Activated CD4-positive, alpha-beta T cell treated with anti-CD3 and anti-CD28 coated beads, Interleukin-2, Interleukin-4, amounts not matched to agents 100 ng/mL and 50 ng/mL, durations not matched to agents 16 hours and 8 hours (primary cell): ENCODE data around the gene ZG16B.

Experiments used
- DNase-seq: peaks from one replicate; pipeline ENCODE4 v3.0.0-alpha.2; 2020; ENCODE audit warnings: low spot score

ZG16B gene

GRCh38 chr16:2806286-2806685, 23.8 kb upstream of the ZG16B start:
- DNase-seq = no peak

- no peak for DNase-seq
These were observed 21.9 kb upstream of the ZG16B start for GRCh38 chr16:2808181-2808580.

DNA sequence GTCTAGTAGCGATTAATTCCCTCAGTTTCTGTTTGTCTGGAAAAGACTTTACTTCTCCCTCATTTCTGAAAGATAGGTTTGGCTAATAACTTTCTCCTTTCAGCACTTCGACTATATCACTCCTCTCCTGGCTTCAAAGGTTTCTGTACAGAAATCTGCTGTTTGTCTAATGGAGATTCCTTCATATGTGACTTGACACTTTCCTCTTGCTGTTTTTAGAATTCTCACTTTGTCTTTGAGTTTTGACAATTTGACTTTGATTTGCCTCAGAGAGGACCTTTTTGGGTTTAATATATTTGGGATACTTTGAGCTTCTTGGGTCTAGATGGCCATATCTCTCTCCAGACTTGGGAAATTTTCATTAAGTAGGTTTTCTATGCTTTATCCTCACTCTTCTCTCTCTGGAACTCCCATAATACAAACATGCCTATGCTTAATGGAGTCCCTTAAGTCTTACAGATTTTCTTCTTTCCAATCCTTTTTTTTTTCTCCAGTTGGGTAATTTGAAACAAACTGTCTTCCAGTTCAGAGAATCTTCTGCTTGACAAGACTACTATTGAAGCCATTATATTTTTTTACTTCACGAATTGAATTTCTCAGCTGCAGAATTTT, 20.8 kb upstream of the ZG16B start:
- no peak for DNase-seq

- no peak for DNase-seq
These were observed 19.5 kb upstream of the ZG16B start for GRCh38 chr16:2810651-2811050.

DNA sequence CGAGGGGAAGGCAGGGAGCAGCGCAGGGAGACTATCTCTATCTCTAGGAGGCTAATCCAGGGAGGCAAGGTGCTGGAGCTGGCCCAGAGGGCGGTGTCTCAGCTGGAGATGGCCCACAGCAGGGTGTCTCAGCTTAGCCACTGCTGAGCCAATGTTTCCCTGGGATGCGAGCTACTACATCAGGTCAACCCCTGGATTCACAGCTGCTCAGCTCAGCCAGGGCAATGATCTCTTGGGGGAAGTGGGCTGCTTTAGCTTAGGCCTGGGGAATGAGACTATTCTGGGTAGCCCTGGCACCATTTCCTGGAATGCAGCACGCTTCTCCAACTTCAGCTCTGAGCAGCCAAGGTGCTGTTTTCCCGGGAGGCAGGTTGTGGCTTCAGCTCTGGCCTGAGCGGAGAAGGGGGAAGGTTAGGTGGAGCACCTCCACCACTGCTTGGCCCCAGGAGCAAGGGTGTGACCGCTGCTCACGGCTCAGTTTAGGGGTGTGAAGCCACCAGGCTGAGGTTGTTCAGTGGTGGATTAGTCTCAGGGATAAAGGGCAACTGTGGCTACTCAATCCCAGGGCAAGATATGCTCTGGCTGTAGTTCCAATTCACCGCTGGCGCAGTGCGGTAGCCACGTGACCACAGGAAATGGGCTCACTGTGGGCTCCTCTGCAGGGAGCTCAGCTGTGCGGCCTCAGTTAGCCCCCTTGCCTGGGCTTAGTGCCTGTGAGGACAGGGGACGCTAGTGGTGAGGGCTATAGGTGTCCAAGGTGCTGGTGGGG, 18.2 kb upstream of the ZG16B start:
- no peak for DNase-seq

GRCh38 chr16:2813771-2814221, 16.3 kb upstream of the ZG16B start:
- no peak for DNase-seq

DNA sequence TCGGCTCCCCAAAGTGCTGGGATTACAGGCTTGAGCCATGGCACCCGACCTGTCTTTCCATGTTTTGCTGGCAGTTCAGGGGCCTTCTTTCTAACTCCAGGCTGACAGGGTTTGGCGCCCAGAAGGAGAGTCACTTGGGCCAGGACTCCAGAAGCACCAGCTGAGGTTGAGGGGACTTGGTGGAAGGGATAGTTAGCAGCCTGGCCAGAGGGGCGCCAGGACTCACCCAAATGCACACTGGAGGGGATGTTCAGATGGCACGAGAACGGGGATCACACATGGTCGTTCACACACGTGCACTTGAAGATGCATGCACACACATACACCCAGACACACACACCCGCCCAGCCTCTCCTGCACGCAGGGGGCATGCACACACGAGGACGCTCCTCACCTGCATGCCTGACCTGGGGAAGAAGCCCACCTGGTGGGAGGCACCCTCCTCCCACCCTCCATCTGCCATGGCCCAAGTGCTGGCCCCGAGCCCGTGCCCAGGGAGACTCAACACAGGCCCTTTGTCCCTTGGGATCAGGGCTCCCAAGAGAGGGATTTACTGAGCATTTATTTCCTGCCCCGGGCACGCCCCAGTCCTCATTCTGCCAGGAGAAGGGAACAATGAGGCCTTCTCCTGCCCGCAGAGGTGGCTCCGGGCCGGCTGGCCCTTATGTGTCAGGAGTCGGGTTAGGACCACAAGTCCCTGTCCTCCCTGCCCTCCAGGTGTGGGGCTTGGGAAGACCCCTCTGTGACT, 15.4 kb upstream of the ZG16B start:
- no peak for DNase-seq

DNA sequence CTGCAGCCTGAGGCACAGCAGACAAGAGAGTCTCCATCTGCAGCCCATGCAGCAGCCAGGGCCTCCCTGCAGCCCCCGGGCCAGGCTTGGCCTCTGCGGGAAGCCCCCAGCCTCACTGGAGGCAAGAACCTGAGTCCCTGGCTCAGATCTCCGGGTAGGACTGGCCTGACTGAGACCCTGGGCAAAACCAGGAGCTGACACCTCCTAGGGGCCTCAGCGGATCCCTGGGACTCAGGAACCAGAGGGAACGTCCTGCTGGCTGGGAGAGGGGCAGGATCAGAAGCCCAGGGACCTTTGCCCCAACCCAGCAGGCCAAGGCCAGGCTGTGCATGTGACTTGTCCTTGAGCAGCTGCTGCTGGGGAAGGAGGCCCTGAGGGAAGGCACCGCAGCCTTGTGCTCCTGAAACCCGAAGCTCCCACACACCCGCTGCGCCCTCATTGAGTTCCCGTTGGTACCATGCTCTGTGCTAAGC, 14.8 kb upstream of the ZG16B start:
- DNase-seq = no peak

DNA sequence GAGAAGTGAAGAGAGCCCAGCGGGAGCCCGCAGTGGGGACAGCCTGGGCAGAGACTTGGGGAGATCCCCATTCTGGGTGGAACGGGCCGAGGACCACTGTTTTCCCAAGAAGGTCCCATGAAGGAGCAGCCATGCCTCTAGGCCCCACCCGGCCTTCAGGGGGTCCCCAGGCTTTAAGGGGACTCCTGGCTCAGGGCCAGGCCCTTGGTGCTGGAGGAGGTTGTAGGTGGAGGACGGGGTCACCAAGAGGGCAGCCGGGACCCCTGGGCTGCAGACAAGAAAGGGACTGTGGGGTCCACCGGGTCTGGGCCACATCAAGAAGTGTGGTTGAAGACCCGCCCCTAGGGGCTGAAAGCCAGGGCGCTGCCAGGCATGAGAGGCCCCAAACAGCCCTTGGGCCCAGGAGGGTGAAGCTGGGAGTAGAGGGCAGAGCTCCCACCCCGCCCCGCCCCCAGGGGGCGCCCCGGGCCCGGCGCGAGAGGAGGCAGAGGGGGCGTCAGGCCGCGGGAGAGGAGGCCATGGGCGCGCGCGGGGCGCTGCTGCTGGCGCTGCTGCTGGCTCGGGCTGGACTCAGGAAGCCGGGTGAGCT, 13.3 kb upstream of the ZG16B start, which contains the start of gene PRSS21:
Gene PRSS21 (plus strand): TSS at position 487 of the 589 bp plus-strand sequence. CDS start 32 bp downstream, at position 519.
- DNase-seq = peak; percentile 33

DNA sequence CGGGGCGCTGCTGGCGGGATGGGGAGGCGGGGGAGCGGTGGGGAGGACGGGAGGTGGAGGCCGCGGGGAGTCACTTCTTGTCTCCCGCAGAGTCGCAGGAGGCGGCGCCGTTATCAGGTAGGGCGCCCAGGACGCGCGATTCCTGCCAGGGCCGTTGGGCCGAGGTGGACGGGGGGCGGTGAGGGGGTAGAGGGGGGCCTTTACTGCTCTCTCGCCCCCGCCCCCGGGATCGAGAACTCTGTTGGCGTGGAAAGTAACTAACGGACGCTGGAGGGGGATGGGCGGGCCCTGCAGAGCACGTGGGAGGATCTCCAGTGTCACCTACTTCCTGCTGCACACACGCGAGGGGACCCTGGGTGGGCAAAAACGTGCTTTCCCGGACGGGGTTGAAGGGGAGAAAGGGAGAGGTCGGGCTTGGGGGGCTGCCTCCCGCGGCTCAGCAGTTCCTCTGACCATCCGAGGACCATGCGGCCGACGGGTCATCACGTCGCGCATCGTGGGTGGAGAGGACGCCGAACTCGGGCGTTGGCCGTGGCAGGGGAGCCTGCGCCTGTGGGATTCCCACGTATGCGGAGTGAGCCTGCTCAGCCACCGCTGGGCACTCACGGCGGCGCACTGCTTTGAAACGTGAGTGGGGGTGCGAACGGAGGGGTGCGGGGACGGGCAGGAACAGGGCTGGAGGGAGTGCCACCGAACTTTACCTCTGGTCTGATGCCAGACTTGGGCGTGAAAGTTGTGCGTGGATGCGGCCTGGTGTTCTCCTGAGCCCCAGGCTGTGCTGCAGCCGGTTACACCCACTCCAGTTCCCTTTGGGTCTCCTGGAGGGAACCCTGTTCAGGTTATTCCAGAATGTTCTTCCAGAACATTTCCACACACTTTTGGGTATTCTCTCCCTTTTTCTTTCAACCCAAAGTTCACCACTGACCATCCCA, 12.5 kb upstream of the ZG16B start:
- DNase-seq = no peak

GRCh38 chr16:2818272-2818876, 11.7 kb upstream of the ZG16B start:
- no peak for DNase-seq

GRCh38 chr16:2819179-2819938, 10.7 kb upstream of the ZG16B start:
- no peak for DNase-seq

DNA sequence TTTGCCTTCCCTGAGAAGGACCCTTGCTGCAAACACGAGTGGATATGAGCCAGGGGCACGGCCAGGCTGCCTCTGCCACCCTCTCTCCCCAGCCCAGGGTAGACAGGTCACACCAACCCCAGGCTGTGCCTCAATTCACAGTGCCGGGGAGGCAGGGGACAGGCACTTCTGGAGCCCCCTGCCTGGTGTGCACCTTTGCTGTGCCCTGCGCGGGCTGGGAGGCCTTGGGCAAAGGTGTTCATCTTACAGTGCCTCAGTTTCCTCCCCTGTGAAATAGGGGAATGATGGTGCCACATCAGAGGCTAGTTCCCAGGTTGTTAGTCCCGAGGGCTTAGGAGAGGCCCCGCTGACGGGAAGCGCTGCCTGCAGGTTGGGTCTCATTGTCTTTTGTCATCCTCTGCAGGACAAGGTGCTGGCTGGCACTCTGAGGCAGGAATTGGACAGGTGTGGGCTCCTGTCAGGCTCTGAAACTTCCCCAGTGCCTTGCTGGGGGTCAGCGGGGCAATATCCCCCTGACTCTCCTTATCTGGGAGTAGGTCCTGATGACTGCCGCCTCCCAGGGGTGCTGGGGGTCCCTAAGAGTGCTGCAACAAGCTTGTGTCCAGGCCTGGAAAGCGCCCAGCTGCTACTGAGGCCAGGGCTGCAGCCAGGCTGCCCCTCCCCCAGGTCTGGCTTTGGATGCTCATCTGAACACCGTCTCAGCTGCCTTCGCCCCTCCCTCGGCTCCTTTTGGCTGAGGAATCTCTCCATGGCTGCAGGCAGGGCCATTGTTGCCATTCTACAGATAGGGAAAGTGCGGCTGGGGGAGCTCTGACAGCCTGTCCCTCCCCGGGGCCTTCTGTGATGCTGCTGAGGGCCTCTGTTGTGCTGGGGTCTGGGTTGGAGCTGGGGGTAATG, 9.9 kb upstream of the ZG16B start:
- no peak for DNase-seq

DNA sequence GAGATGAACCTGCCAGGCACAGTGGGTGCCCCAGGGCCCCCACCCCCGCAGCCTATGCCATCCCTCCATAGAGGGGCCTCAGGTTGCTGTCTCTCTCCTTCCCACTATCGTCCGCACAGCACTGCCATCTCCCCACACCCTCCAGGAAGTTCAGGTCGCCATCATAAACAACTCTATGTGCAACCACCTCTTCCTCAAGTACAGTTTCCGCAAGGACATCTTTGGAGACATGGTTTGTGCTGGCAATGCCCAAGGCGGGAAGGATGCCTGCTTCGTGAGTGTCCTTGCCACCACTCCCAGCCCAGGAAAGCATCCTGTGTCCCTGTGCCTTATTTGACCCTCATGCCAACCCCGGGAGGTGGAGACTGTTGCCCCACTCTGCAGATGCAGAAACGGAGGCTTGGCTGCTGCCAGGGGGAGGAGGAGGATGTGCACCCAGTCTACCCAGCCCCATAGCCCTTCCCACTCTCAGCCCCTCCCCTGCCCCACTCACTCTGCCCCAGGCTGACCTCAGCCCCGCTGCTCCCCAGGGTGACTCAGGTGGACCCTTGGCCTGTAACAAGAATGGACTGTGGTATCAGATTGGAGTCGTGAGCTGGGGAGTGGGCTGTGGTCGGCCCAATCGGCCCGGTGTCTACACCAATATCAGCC, 9.1 kb upstream of the ZG16B start:
- DNase-seq = no peak

GRCh38 chr16:2821487-2822157, 8.5 kb upstream of the ZG16B start:
- no peak for DNase-seq

GRCh38 chr16:2822158-2822495, 8.0 kb upstream of the ZG16B start:
- no peak for DNase-seq

DNA sequence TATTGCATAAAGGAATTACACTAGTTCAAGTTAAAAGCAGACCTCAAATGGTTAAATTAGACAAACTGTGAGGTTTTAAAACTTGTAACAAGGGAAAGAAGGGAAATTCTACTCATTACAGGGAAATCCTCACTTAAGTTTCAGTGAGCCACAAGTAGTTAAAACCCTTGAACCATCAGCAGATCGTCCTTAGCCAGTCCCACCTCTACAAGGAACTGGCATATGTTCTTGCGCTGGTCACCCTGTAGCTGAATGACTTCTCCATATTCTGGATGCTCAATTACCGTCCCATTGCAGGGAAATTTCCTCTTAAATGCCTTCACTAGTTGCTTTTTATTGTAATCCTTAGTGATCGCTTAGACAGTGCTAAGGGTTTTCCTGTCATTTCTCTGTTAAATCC, 7.6 kb upstream of the ZG16B start:
- DNase-seq = no peak

- no peak for DNase-seq
These were observed 5.5 kb upstream of the ZG16B start for GRCh38 chr16:2824626-2825025.
